HEK293 (cell line): ENCODE results near the gene FBXO10.

Experiments
- CTCF ChIA-PET: fragments of 350-600 bp; formaldehyde crosslinking; extraction: SDS; loops from one replicate; lab custom pipeline; 2021; ENCODE audit warnings: antibody characterized with exemption; lab: Yijun Ruan, JAX
- POLR2A ChIA-PET: fragments of 300-600 bp; formaldehyde crosslinking; extraction: SDS; loops from one replicate; lab custom pipeline; 2020; ENCODE audit warnings: antibody characterized with exemption, inconsistent platforms; lab: Yijun Ruan, JAX
- H3K27ac ChIP-seq: fragments of 200-500 bp; sonication (Bioruptor generic); 2 replicates; pipeline ENCODE4 v1.5.1; 2014; ENCODE audit warnings: low read depth, low read length, control low read depth, inconsistent platforms; ENCODE audit errors: extremely low read depth
- H3K36me3 ChIP-seq, 2 experiments: fragments of 200-500 bp in 1 of 2; sonication (Bioruptor generic) in 1 of 2; 1 replicate in 1 of 2; 2 replicates in 1 of 2; pipeline ENCODE4 v1.5.1; 2014 to 2017; ENCODE audit warnings: inconsistent platforms in 2 of 2, low read length in 2 of 2; ENCODE audit not compliant: control insufficient read depth in 2 of 2, insufficient read depth in 1 of 2
- H3K4me1 ChIP-seq: fragments of 200-500 bp; sonication (Bioruptor generic); 2 replicates; pipeline ENCODE4 v1.5.1; 2014; ENCODE audit warnings: mild to moderate bottlenecking, low read length, inconsistent platforms; ENCODE audit not compliant: control insufficient read depth, insufficient read depth
- H3K4me3 ChIP-seq: 2 replicates; pipeline ENCODE4 v1.5.1; 2011; ENCODE audit warnings: low read depth, mild to moderate bottlenecking, control low read depth, low read length, moderate library complexity
- H3K9me3 ChIP-seq: fragments of 200-500 bp; sonication (Bioruptor generic); 2 replicates; pipeline ENCODE4 v1.5.1; 2014; ENCODE audit warnings: low read depth, low read length, inconsistent platforms; ENCODE audit not compliant: control insufficient read depth, insufficient read depth
- GLI2 ChIP-seq: fragments of 450-650 bp; formaldehyde crosslinking; IDR thresholded peaks from 2 replicates; pipeline ENCODE4; 2017; ENCODE audit warnings: missing biosample characterization, missing genetic modification characterization, low read depth, borderline replicate concordance
- HOXA7 ChIP-seq: sonication (generic); formaldehyde crosslinking; IDR thresholded peaks from 2 replicates; pipeline ENCODE4 v1.8.1; 2022; ENCODE audit warnings: missing genetic modification reagents, borderline replicate concordance
- KLF17 ChIP-seq: fragments of 450-650 bp; formaldehyde crosslinking; IDR thresholded peaks from 2 replicates; pipeline ENCODE4 v1.5.1; 2016; ENCODE audit warnings: missing biosample characterization, missing genetic modification characterization
- MZF1 ChIP-seq: fragments of 450-650 bp; formaldehyde crosslinking; IDR thresholded peaks from 2 replicates; pipeline ENCODE4 v1.5.1; 2017; ENCODE audit warnings: missing biosample characterization, missing genetic modification characterization, borderline replicate concordance
- OVOL3 ChIP-seq: fragments of 450-650 bp; formaldehyde crosslinking; IDR thresholded peaks from 2 replicates; pipeline ENCODE4 v1.5.1; 2016; ENCODE audit warnings: missing biosample characterization, missing genetic modification characterization
- RBAK ChIP-seq: fragments of 450-650 bp; formaldehyde crosslinking; IDR thresholded peaks from 2 replicates; pipeline ENCODE4 v1.5.1; 2016; ENCODE audit warnings: missing biosample characterization, missing genetic modification characterization
- TSHZ1 ChIP-seq: fragments of 450-650 bp; formaldehyde crosslinking; IDR thresholded peaks from 2 replicates; pipeline ENCODE4 v1.5.1; 2016; ENCODE audit warnings: missing biosample characterization, missing genetic modification characterization, borderline replicate concordance
- ZBTB20 ChIP-seq: fragments of 450-650 bp; formaldehyde crosslinking; IDR thresholded peaks from 2 replicates; pipeline ENCODE4 v1.5.1; 2016; ENCODE audit warnings: missing biosample characterization, missing genetic modification characterization
- ZIC2 ChIP-seq: fragments of 450-650 bp; formaldehyde crosslinking; IDR thresholded peaks from 2 replicates; pipeline ENCODE4 v1.5.1; 2016; ENCODE audit warnings: missing biosample characterization, missing genetic modification characterization
- ZNF18 ChIP-seq: fragments of 450-650 bp; formaldehyde crosslinking; IDR thresholded peaks from 2 replicates; pipeline ENCODE4 v1.5.1; 2016; ENCODE audit warnings: missing biosample characterization, missing genetic modification characterization
- ZNF223 ChIP-seq: fragments of 450-650 bp; formaldehyde crosslinking; IDR thresholded peaks from 2 replicates; pipeline ENCODE4 v1.5.1; 2016; ENCODE audit warnings: missing biosample characterization, missing genetic modification characterization
- ZNF266 ChIP-seq: fragments of 450-650 bp; formaldehyde crosslinking; IDR thresholded peaks from 2 replicates; pipeline ENCODE4 v1.5.1; 2016; ENCODE audit warnings: missing biosample characterization, missing genetic modification characterization, low read depth
- ZNF324 ChIP-seq: fragments of 450-650 bp; formaldehyde crosslinking; IDR thresholded peaks from 2 replicates; pipeline ENCODE4 v1.5.1; 2016; ENCODE audit warnings: missing biosample characterization, missing genetic modification characterization
- ZNF335 ChIP-seq: fragments of 450-650 bp; formaldehyde crosslinking; conservative IDR thresholded peaks from 2 replicates; pipeline ENCODE4 v1.5.1; 2016; ENCODE audit warnings: missing biosample characterization, missing genetic modification characterization
- ZNF398 ChIP-seq: fragments of 450-650 bp; formaldehyde crosslinking; IDR thresholded peaks from 2 replicates; pipeline ENCODE4 v1.5.1; 2017; ENCODE audit warnings: missing biosample characterization, missing genetic modification characterization
- ZNF426 ChIP-seq: fragments of 450-650 bp; formaldehyde crosslinking; IDR thresholded peaks from 2 replicates; pipeline ENCODE4 v1.5.1; 2017; ENCODE audit warnings: missing biosample characterization, missing genetic modification characterization, mild to moderate bottlenecking, inconsistent platforms, moderate library complexity
- ZNF488 ChIP-seq: fragments of 450-650 bp; formaldehyde crosslinking; IDR thresholded peaks from 2 replicates; pipeline ENCODE4 v1.5.1; 2016; ENCODE audit warnings: missing biosample characterization, missing genetic modification characterization
- ZNF549 ChIP-seq: fragments of 450-650 bp; IDR thresholded peaks from 2 replicates; pipeline ENCODE4 v1.5.1; 2018; ENCODE audit warnings: missing biosample characterization, missing genetic modification characterization, mild to moderate bottlenecking, inconsistent platforms, moderate library complexity
- ZNF624 ChIP-seq: fragments of 450-650 bp; formaldehyde crosslinking; IDR thresholded peaks from 2 replicates; pipeline ENCODE4 v1.5.1; 2017; ENCODE audit warnings: missing biosample characterization, missing genetic modification characterization
- ZNF639 ChIP-seq: fragments of 450-650 bp; formaldehyde crosslinking; IDR thresholded peaks from 2 replicates; pipeline ENCODE4 v1.5.1; 2016; ENCODE audit warnings: missing biosample characterization, missing genetic modification characterization
- ZNF664 ChIP-seq: fragments of 450-650 bp; formaldehyde crosslinking; IDR thresholded peaks from 2 replicates; pipeline ENCODE4 v1.5.1; 2016; ENCODE audit warnings: missing biosample characterization, missing genetic modification characterization
- ZNF76 ChIP-seq: fragments of 450-650 bp; formaldehyde crosslinking; IDR thresholded peaks from 2 replicates; pipeline ENCODE4; 2016; ENCODE audit warnings: low read depth, missing biosample characterization, missing genetic modification characterization, borderline replicate concordance
- ZNF791 ChIP-seq: fragments of 450-650 bp; formaldehyde crosslinking; IDR thresholded peaks from 2 replicates; pipeline ENCODE4 v1.5.1; 2016; ENCODE audit warnings: missing biosample characterization, missing genetic modification characterization
- ZNF792 ChIP-seq: fragments of 450-650 bp; formaldehyde crosslinking; IDR thresholded peaks from 2 replicates; pipeline ENCODE4 v1.5.1; 2016; ENCODE audit warnings: missing biosample characterization, missing genetic modification characterization
- ZNF830 ChIP-seq: fragments of 450-650 bp; IDR thresholded peaks from 2 replicates; pipeline ENCODE4 v1.5.0; 2018; ENCODE audit warnings: missing biosample characterization, missing genetic modification characterization, low read depth, mild to moderate bottlenecking, moderate library complexity

FBXO10 gene

GRCh38 chr9:37561682-37562081 lies 14.5 kb downstream of the FBXO10 start:
- Histone ChIP-seq H3K9me3 (no peaks in the 10 kb centered on the region), H3K36me3 (peaks cover 0 to 8% of the 10 kb centered on the region in 2 experiments; a peak in 1 of 3 replicates), H3K4me3 (no peak overlapping the region), H3K27ac (no peak overlapping the region), H3K4me1 (no peaks in the 10 kb centered on the region)
- ChIA-PET CTCF (no interaction called here), POLR2A (interaction anchor here (0.7 kb wide), 1 partner anchor 1857 kb away, joined by 6 read pairs; no protein-coding TSS in a partner anchor)
- TF ChIP-seq GLI2 (tag by site-specific recombination) (no peak), KLF17 (tag by site-specific recombination) (no peak), TSHZ1 (tag by site-specific recombination) (no peak), ZNF18 (no peak), HOXA7 (no peak), ZNF398 (tag by site-specific recombination) (no peak), ZNF76 (no peak), ZNF324 (tag by site-specific recombination) (no peak), ZNF624 (no peak), ZNF639 (tag by site-specific recombination) (no peak), ZNF488 (tag by site-specific recombination) (no peak)

GRCh38 chr9:37559855-37560592 lies 16.2 kb downstream of the FBXO10 start:
- CTCF ChIA-PET = no interaction called here

More at GRCh38 chr9:37559855-37560592, 16.2 kb downstream of the FBXO10 start:
- POLR2A ChIA-PET = no interaction called here
- no peaks in the 10 kb centered on the region for H3K4me1 ChIP-seq
- no peak overlapping the region for H3K27ac ChIP-seq
- H3K9me3 ChIP-seq = no peaks in the 10 kb centered on the region
- TF ChIP-seq OVOL3 (tag by site-specific recombination) = no peak
- TF ChIP-seq ZIC2 (tag by site-specific recombination) = no peak
- no peak for TF ChIP-seq ZNF223 (tag by site-specific recombination)
- no peak for TF ChIP-seq ZNF549 (tag by site-specific recombination)
- no peak for TF ChIP-seq ZNF335
- TF ChIP-seq ZNF664 (tag by site-specific recombination) = no peak
- no peak for TF ChIP-seq ZNF426 (tag by site-specific recombination)
- TF ChIP-seq ZNF792 (tag by site-specific recombination) = no peak
- TF ChIP-seq RBAK = no peak
- TF ChIP-seq MZF1 (tag by site-specific recombination) = no peak
- TF ChIP-seq ZBTB20 (tag by site-specific recombination) = no peak
- TF ChIP-seq ZNF266 (tag by site-specific recombination) = no peak
- no peak for TF ChIP-seq ZNF830 (tag by site-specific recombination)
- TF ChIP-seq ZNF791 (tag by site-specific recombination) = no peak
- H3K36me3 ChIP-seq = peaks cover 0 to 4% of the 10 kb centered on the region in 2 experiments; a peak in 1 of 3 replicates
- no peak overlapping the region for H3K4me3 ChIP-seq
